IMR-90 (cell line): ENCODE measurements around the gene CD6. TPM values are rescaled to one million over a fixed set of nuclear protein-coding genes. Genes with fewer than 3 reads are reported as not detected.

Source experiments
- ATAC-seq: fragments of 200-7000 bp; cut with Tn5 transposase; 2 replicates; pipeline ENCODE4 v1.9.1; 2020; ENCODE audit warnings: low read depth, mild to moderate bottlenecking, moderate library complexity
- BruUV-seq: library from RNA; stranded (reverse); fragments of 400-500 nt; replicated peaks from 2 replicates; lab custom pipeline; 2021; lab: Mats Ljungman, UMichigan
- CTCF ChIA-PET: fragments of 300-600 bp; formaldehyde crosslinking; extraction: SDS; loops from one replicate; lab custom pipeline; 2021; ENCODE audit warnings: antibody characterized with exemption; lab: Yijun Ruan, JAX
- POLR2A ChIA-PET: fragments of 300-600 bp; sonication (Branson Sonifier 250); formaldehyde crosslinking; loops from one replicate; lab custom pipeline; 2022; ENCODE audit warnings: antibody characterized with exemption; ENCODE audit not compliant: unreplicated experiment; lab: Charles Lee
- DNase-seq: peaks from one replicate; pipeline ENCODE4 v3.0.0; 2013
- H2AFZ ChIP-seq: replicated peaks from 2 replicates; pipeline ENCODE3; 2013; ENCODE audit warnings: low read length, mild to moderate bottlenecking; ENCODE audit not compliant: poor library complexity
- H2AK5ac ChIP-seq: 2 replicates; pipeline ENCODE4 v1.6.1; 2013; ENCODE audit warnings: low read depth, low read length, inconsistent platforms
- H2AK9ac ChIP-seq: replicated peaks from 2 replicates; pipeline ENCODE3; 2013; ENCODE audit warnings: mild to moderate bottlenecking, low read depth, low read length, moderate library complexity; ENCODE audit not compliant: poor library complexity
- H2BK120ac ChIP-seq: 2 replicates; pipeline ENCODE4 v1.6.1; 2013; ENCODE audit warnings: low read depth, low read length, inconsistent platforms
- H2BK15ac ChIP-seq: 3 replicates; pipeline ENCODE4 v1.6.1; 2013; ENCODE audit warnings: low read depth, low read length, inconsistent platforms
- H2BK20ac ChIP-seq: 2 replicates; pipeline ENCODE4 v1.6.1; 2013; ENCODE audit warnings: low read depth, mild to moderate bottlenecking, inconsistent platforms, low read length, moderate library complexity
- H2BK5ac ChIP-seq: 2 replicates; pipeline ENCODE4 v1.6.1; 2013; ENCODE audit warnings: mild to moderate bottlenecking, low read depth, low read length, inconsistent platforms; ENCODE audit not compliant: poor library complexity, severe bottlenecking
- H3K14ac ChIP-seq: replicated peaks from 2 replicates; pipeline ENCODE4 v1.6.1; 2013; ENCODE audit warnings: low read depth, low read length, inconsistent platforms
- H3K18ac ChIP-seq: 2 replicates; pipeline ENCODE4 v1.6.1; 2013; ENCODE audit warnings: low read depth, low read length, control low read depth
- H3K23ac ChIP-seq: 2 replicates; pipeline ENCODE4 v1.6.1; 2013; ENCODE audit warnings: low read depth, low read length, inconsistent platforms
- H3K27ac ChIP-seq: 2 replicates; pipeline ENCODE4 v1.5.1; 2013; ENCODE audit warnings: mild to moderate bottlenecking, control low read depth, low read length; ENCODE audit not compliant: insufficient read depth
- H3K27me3 ChIP-seq: 2 replicates; pipeline ENCODE4 v1.6.1; 2013; ENCODE audit warnings: low read length; ENCODE audit not compliant: control insufficient read depth, insufficient read depth
- H3K36me3 ChIP-seq: 2 replicates; pipeline ENCODE4 v1.6.1; 2013; ENCODE audit warnings: low read length, mixed read lengths; ENCODE audit not compliant: control insufficient read depth, insufficient read depth
- H3K4ac ChIP-seq: 2 replicates; pipeline ENCODE4 v1.6.1; 2013; ENCODE audit warnings: low read depth, low read length, inconsistent platforms
- H3K4me1 ChIP-seq: 2 replicates; pipeline ENCODE4 v1.6.1; 2013; ENCODE audit warnings: low read length, mixed read lengths; ENCODE audit not compliant: control insufficient read depth, insufficient read depth
- H3K4me2 ChIP-seq: 2 replicates; pipeline ENCODE4 v1.6.1; 2013; ENCODE audit warnings: low read depth, mild to moderate bottlenecking, control low read depth, low read length, moderate library complexity
- H3K4me3 ChIP-seq: 2 replicates; pipeline ENCODE4 v1.5.1; 2013; ENCODE audit warnings: low read depth, mild to moderate bottlenecking, control low read depth, low read length, moderate library complexity; ENCODE audit not compliant: insufficient read depth
- H3K56ac ChIP-seq: 2 replicates; pipeline ENCODE4 v1.6.1; 2013; ENCODE audit warnings: low read length, inconsistent platforms; ENCODE audit not compliant: insufficient read depth; ENCODE audit errors: extremely low read depth
- H3K79me1 ChIP-seq, 2 experiments: 2 replicates each; pipeline ENCODE4 v1.6.1; 2013; ENCODE audit warnings: low read length in 2 of 2, inconsistent platforms in 1 of 2, low read depth in 1 of 2
- H3K9ac ChIP-seq: 2 replicates; pipeline ENCODE4 v1.6.1; 2013; ENCODE audit warnings: low read depth, low read length, control low read depth
- H3K9me1 ChIP-seq: 2 replicates; pipeline ENCODE4 v1.6.1; 2013; ENCODE audit warnings: low read length, inconsistent platforms; ENCODE audit not compliant: insufficient read depth
- H3K9me3 ChIP-seq: 2 replicates; pipeline ENCODE4 v1.6.1; 2013; ENCODE audit warnings: low read length; ENCODE audit not compliant: control insufficient read depth, insufficient read depth
- H4K20me1 ChIP-seq: 2 replicates; pipeline ENCODE4 v1.6.1; 2013; ENCODE audit warnings: low read length, inconsistent platforms; ENCODE audit not compliant: insufficient read depth
- H4K5ac ChIP-seq: 2 replicates; pipeline ENCODE4 v1.6.1; 2013; ENCODE audit warnings: mild to moderate bottlenecking, low read depth, low read length, control low read depth
- H4K8ac ChIP-seq, 2 experiments: 2 replicates each; pipeline ENCODE4 v1.6.1; 2013; ENCODE audit warnings: low read depth in 2 of 2, low read length in 2 of 2, control low read depth in 1 of 2, inconsistent platforms in 1 of 2
- H4K91ac ChIP-seq: 2 replicates; pipeline ENCODE4 v1.6.1; 2013; ENCODE audit warnings: low read depth, low read length, inconsistent platforms; ENCODE audit not compliant: insufficient read depth
- BHLHE40 ChIP-seq: fragments of 150-350 bp; IDR thresholded peaks from 2 replicates; pipeline ENCODE4 v1.6.1; 2016; ENCODE audit warnings: mild to moderate bottlenecking, low read depth, low read length
- CEBPB ChIP-seq: IDR thresholded peaks from 2 replicates; pipeline ENCODE4 v1.6.1; 2012; ENCODE audit warnings: low read depth, low read length, improper control_type of control experiment
- CHD1 ChIP-seq: IDR thresholded peaks from 2 replicates; pipeline ENCODE4 v1.6.1; 2012; ENCODE audit warnings: low read depth, low read length, improper control_type of control experiment
- CTCF ChIP-seq: conservative IDR thresholded peaks from 2 replicates; pipeline ENCODE4 v1.5.1; 2012; ENCODE audit warnings: mild to moderate bottlenecking, low read depth, low read length, improper control_type of control experiment
- ELK1 ChIP-seq: fragments of 150-350 bp; IDR thresholded peaks from 2 replicates; pipeline ENCODE4 v1.6.1; 2016; ENCODE audit warnings: low read depth, mild to moderate bottlenecking, low read length, moderate library complexity, borderline replicate concordance
- FOS ChIP-seq: fragments of 150-350 bp; IDR thresholded peaks from 2 replicates; pipeline ENCODE4 v1.6.1; 2016; ENCODE audit warnings: low read depth, low read length
- MAFK ChIP-seq: IDR thresholded peaks from 2 replicates; pipeline ENCODE4 v1.6.1; 2012; ENCODE audit warnings: low read depth, low read length, improper control_type of control experiment
- MAZ ChIP-seq: IDR thresholded peaks from 2 replicates; pipeline ENCODE4 v1.6.1; 2012; ENCODE audit warnings: low read depth, mild to moderate bottlenecking, low read length, improper control_type of control experiment, moderate library complexity, borderline replicate concordance
- MXI1 ChIP-seq: IDR thresholded peaks from 2 replicates; pipeline ENCODE4 v1.6.1; 2012; ENCODE audit warnings: low read depth, mild to moderate bottlenecking, low read length, moderate library complexity, borderline replicate concordance
- NFE2L2 ChIP-seq: fragments of 150-350 bp; IDR thresholded peaks from 2 replicates; pipeline ENCODE4 v1.6.1; 2016; ENCODE audit warnings: low read depth, mild to moderate bottlenecking, low read length
- POLR2A ChIP-seq: IDR thresholded peaks from 2 replicates; pipeline ENCODE4 v1.6.1; 2012; ENCODE audit warnings: mild to moderate bottlenecking, low read depth, low read length
- RAD21 ChIP-seq: IDR thresholded peaks from 2 replicates; pipeline ENCODE4 v1.6.1; 2012; ENCODE audit warnings: low read length, improper control_type of control experiment
- RCOR1 ChIP-seq: IDR thresholded peaks from 2 replicates; pipeline ENCODE4 v1.6.1; 2012; ENCODE audit warnings: mild to moderate bottlenecking, low read length, improper control_type of control experiment; ENCODE audit not compliant: insufficient replicate concordance
- RFX5 ChIP-seq: IDR thresholded peaks from 2 replicates; pipeline ENCODE4 v1.8.0; 2012; ENCODE audit warnings: low read depth, mild to moderate bottlenecking, low read length, moderate library complexity
- SMC3 ChIP-seq: fragments of 150-350 bp; IDR thresholded peaks from 2 replicates; pipeline ENCODE4 v1.6.1; 2016; ENCODE audit warnings: low read depth, mild to moderate bottlenecking, antibody characterized with exemption, low read length, moderate library complexity
- USF2 ChIP-seq: fragments of 150-350 bp; IDR thresholded peaks from 2 replicates; pipeline ENCODE4 v1.6.1; 2017; ENCODE audit warnings: mild to moderate bottlenecking, antibody characterized with exemption, low read length, low read depth
- WGBS, 2 experiments: methylation state at CpG; one replicate each; pipeline versions ENCODE4 v1.1.5 to v1.1.7; 2013; ENCODE audit warnings: missing lambda C conversion rate in 2 of 2; ENCODE audit not compliant: insufficient read length in 1 of 2; ENCODE audit errors: extremely low coverage in 2 of 2; 5-methylcytosine and 5-hydroxymethylcytosine counted together
- dilution Hi-C: fragments of 300-500 bp; cut with HindIII; formaldehyde crosslinking; loops from one replicate; pipeline ENCODE4 v1.14.3; 2018; ENCODE audit warnings: low sequenced_read_pairs; ENCODE audit not compliant: unreplicated experiment
- in situ Hi-C: fragments of 300-500 bp; cut with MboI; formaldehyde crosslinking; loops from 3 replicates; pipeline ENCODE4 v1.14.3; 2019; ENCODE audit warnings: low sequenced_read_pairs, inconsistent platforms, mixed read lengths
- intact Hi-C: fragments of 100-400 bp; cut with micrococcal nuclease; formaldehyde crosslinking; loops from 2 replicates; pipeline ENCODE4 v1.10.0; 2022
- polyA plus RNA-seq, 3 experiments: library from polyadenylated mRNA; depleted of rRNA; stranded (reverse); fragments of >200 nt; gene quantifications; 2 replicates each; pipeline ENCODE4 v1.2.3, GENCODE V29; 2012; ENCODE audit warnings: low replicate concordance in 1 of 3
- total RNA-seq: library from RNA; depleted of rRNA; stranded (reverse); fragments of >200 nt; gene quantifications from 2 replicates; pipeline ENCODE4 v1.2.3, GENCODE V29; 2012

CD6 gene
- total and polyA plus RNA-seq, 2 of the 4 experiments (the other 2 are of a cell fraction) = not detected

- no TSS peak for BruUV-seq
- dilution Hi-C loops (no loop called here), intact Hi-C loops (no loop called here), in situ Hi-C loops (no loop called here)
- Histone ChIP-seq H2AFZ (no peak overlapping the region), H3K14ac (no peak overlapping the region), H4K5ac (no peak overlapping the region), H3K9me1 (no peaks in the 10 kb centered on the region), H3K36me3 (no peaks in the 10 kb centered on the region), H3K79me1 (no peaks in the 10 kb centered on the region), H4K91ac (no peak overlapping the region), H2AK9ac (no peak overlapping the region), H2AK5ac (no peak overlapping the region), H3K9me3 (no peaks in the 10 kb centered on the region; the same call in 1 of the 2 replicates), H2BK5ac (no peak overlapping the region), H3K4me3 (no peak overlapping the region), H3K9ac (no peak overlapping the region), H4K8ac (no peak overlapping the region), H3K56ac (no peak overlapping the region), H3K4me2 (no peak overlapping the region), H2BK120ac (no peak overlapping the region), H2BK15ac (no peak overlapping the region), H4K20me1 (no peaks in the 10 kb centered on the region), H3K27me3 (peaks cover 70% of the 10 kb centered on the region), H2BK20ac (no peak overlapping the region), H3K27ac (no peak overlapping the region), H3K18ac (no peak overlapping the region), H3K23ac (no peak overlapping the region), H3K4me1 (no peaks in the 10 kb centered on the region), H3K4ac (no peak overlapping the region)
- POLR2A ChIA-PET = no interaction called here
- no peak for TF ChIP-seq ELK1
- no peak for TF ChIP-seq MAZ
- no peak for TF ChIP-seq CEBPB
- TF ChIP-seq RFX5 = no peak
- TF ChIP-seq POLR2A = no peak
- TF ChIP-seq USF2 = no peak
- no peak for TF ChIP-seq MXI1
- TF ChIP-seq RAD21 = no peak
- no peak for TF ChIP-seq NFE2L2
- no peak for TF ChIP-seq MAFK
- TF ChIP-seq CHD1 = no peak
- no peak for TF ChIP-seq FOS
- no peak for TF ChIP-seq RCOR1
- TF ChIP-seq SMC3 = no peak
- TF ChIP-seq CTCF = no peak
- TF ChIP-seq BHLHE40 = no peak
- CTCF ChIA-PET = no interaction called here
- WGBS, 2 experiments = no CpG with 5 or more reads among the region's 5 CpGs
- ATAC-seq (no peak), DNase-seq (no peak)
Measured at GRCh38 chr11:61008971-61009370, 37.5 kb downstream of the CD6 start.
